GM12892 (cell line): ENCODE measurements around the gene ZNHIT1.

Source experiments
- POLR2AphosphoS5 ChIP-seq: IDR thresholded peaks from 2 replicates; pipeline ENCODE4 v1.6.1; 2011; ENCODE audit warnings: low read depth, low read length, control low read depth
- TAF1 ChIP-seq: IDR thresholded peaks from 2 replicates; pipeline ENCODE4 v1.6.1; 2011; ENCODE audit warnings: low read depth, mild to moderate bottlenecking, control low read depth, low read length, borderline replicate concordance

GRCh38 chr7:101205901-101206664, 11.9 kb upstream of the ZNHIT1 start:
- TF ChIP-seq TAF1, result no peak
- TF ChIP-seq POLR2AphosphoS5, result no peak
